HFFc6 (cell line): ENCODE results near the gene LRP1B. TPM values are rescaled to one million over a fixed set of nuclear protein-coding genes. Genes with fewer than 3 reads are reported as not detected.

ENCODE experiments used
- DNase-seq: peaks from one replicate; pipeline ENCODE4 v3.0.0-alpha.2; 2018
- H3K27ac Mint-ChIP-seq: 2 replicates; pipeline ENCODE4 v1.8.0; 2020; ENCODE audit warnings: mild to moderate bottlenecking, mixed read lengths
- H3K27me3 Mint-ChIP-seq: 2 replicates; pipeline ENCODE4 v1.8.0; 2021; ENCODE audit warnings: mild to moderate bottlenecking, moderate library complexity, mixed read lengths; ENCODE audit not compliant: insufficient read depth
- H3K36me3 Mint-ChIP-seq: 2 replicates; pipeline ENCODE4 v1.8.0; 2021; ENCODE audit warnings: low read depth, mixed read lengths
- H3K4me1 Mint-ChIP-seq: 2 replicates; pipeline ENCODE4 v1.8.0; 2020; ENCODE audit warnings: low read depth, mixed read lengths
- H3K4me3 Mint-ChIP-seq: 2 replicates; pipeline ENCODE4 v1.8.0; 2020; ENCODE audit warnings: mild to moderate bottlenecking, moderate library complexity, mixed read lengths
- H3K9me3 Mint-ChIP-seq: 2 replicates; pipeline ENCODE4 v1.8.0; 2020; ENCODE audit warnings: mild to moderate bottlenecking, mixed read lengths
- total RNA-seq, 6 experiments: library from RNA; stranded (reverse); fragmentation: NEBNext Ultra II Directional; extraction: Animal tissue kit (Norgen Biotek cat#: 25700); gene quantifications; 2 replicates in 1 of 6; 3 replicates in 5 of 6; pipeline ENCODE4 v1.2.3, GENCODE V29; 2021
- TF ChIP-seq, protein P1 (sequence below): fragments of 200-600 bp; sonication (generic); IDR thresholded peaks from 2 replicates; pipeline ENCODE4 v1.5.0; 2021; ENCODE audit warnings: antibody characterized with exemption, mild to moderate bottlenecking

LRP1B gene
- total RNA-seq, 6 experiments from 2014 or later = not detected

DNA sequence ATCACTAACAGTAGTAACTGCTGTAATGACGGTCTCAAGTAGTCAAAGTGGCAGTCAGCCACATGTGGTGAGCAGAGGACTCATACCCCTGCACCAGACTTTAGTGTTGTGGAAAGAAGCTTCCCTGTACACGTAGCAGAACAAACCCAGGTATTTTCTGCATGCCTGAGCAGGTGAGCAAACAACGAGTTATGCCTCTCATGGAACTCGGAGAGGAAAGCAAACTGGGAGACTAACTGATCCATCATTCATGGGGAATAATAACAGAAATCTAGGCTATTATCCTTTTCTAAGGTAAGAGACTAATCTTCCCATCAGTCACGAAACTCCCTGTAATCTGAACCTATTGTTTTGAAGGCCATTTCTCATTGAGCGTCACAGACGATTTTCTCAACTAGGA is 1855.4 kb downstream of the LRP1B start:
- TF ChIP-seq, protein P1, sequence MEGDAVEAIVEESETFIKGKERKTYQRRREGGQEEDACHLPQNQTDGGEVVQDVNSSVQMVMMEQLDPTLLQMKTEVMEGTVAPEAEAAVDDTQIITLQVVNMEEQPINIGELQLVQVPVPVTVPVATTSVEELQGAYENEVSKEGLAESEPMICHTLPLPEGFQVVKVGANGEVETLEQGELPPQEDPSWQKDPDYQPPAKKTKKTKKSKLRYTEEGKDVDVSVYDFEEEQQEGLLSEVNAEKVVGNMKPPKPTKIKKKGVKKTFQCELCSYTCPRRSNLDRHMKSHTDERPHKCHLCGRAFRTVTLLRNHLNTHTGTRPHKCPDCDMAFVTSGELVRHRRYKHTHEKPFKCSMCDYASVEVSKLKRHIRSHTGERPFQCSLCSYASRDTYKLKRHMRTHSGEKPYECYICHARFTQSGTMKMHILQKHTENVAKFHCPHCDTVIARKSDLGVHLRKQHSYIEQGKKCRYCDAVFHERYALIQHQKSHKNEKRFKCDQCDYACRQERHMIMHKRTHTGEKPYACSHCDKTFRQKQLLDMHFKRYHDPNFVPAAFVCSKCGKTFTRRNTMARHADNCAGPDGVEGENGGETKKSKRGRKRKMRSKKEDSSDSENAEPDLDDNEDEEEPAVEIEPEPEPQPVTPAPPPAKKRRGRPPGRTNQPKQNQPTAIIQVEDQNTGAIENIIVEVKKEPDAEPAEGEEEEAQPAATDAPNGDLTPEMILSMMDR = no peak
- DNase-seq = no peak
- Mint-ChIP-seq H3K9me3 (peaks cover 18% of the 10 kb centered on the region), H3K4me3 (no peak overlapping the region), H3K36me3 (no peaks in the 10 kb centered on the region), H3K27ac (no peak overlapping the region), H3K27me3 (no peaks in the 10 kb centered on the region), H3K4me1 (no peaks in the 10 kb centered on the region)

DNA sequence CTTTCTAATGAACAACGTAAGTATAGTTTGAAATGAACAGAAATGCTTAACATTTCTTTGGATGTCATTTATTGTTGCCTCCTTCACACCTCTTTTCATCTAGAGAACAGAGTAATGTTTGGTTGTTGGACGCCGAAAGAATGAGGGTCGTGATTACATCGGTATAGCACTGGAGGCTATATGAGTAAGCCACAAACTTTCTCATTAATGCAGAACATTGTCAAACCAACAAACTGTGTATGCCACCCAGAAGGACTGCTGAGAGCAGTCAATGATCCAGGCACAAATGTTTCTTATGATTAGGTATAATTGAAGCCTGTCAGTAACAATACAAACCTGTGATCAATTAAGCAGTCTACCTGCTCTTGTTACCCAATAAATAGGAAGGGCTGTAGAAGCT is 1855.9 kb downstream of the LRP1B start:
- H3K9me3 Mint-ChIP-seq = peaks cover 21% of the 10 kb centered on the region
- H3K4me1 Mint-ChIP-seq = no peaks in the 10 kb centered on the region
- no peak overlapping the region for H3K4me3 Mint-ChIP-seq
- TF ChIP-seq, protein P1 = no peak
- no peak overlapping the region for H3K27ac Mint-ChIP-seq
- no peak for DNase-seq
- H3K27me3 Mint-ChIP-seq = no peaks in the 10 kb centered on the region
- H3K36me3 Mint-ChIP-seq = no peaks in the 10 kb centered on the region

DNA sequence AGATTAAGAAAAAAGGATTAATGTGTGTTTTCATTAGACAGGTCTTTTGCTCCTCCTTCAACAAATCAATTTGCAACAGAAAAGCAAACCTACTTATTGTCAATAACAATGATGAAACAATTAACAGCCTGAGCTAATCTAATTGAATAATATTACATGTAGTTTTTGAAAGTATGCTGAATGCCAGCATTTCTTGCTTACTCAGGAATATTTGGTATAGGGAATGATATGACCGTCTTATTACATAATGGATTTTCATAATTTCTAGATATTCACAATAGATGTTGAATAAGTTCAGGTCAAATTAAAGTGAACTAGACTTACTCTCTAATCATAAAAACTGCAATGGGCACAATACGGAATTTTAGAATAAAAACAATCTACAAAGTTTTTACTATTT is 1856.9 kb downstream of the LRP1B start:
- TF ChIP-seq, protein P1 = no peak
- Mint-ChIP-seq H3K4me3 (no peak overlapping the region), H3K27ac (no peak overlapping the region), H3K9me3 (peaks cover 25% of the 10 kb centered on the region), H3K36me3 (no peaks in the 10 kb centered on the region), H3K4me1 (no peaks in the 10 kb centered on the region), H3K27me3 (no peaks in the 10 kb centered on the region)
- no peak for DNase-seq

DNA sequence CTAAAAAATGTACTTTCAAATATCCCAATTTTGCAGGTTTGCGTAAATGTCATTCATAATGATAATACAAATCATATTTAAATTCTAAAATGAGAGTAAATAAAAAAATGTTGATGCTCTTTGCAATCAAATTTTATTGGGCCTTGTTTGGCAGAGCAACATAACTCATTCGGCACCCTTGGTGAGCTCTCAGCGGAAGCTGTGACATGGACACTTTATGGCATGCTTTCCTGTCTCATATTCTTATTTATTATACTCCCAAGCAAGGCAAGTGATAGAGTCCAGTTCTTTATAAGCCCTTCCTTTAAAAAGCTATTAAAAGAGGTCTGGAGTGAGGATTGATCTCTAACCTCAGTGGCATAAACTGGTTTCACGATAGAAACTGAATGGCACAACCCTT is 1857.4 kb downstream of the LRP1B start:
- H3K9me3 Mint-ChIP-seq = peaks cover 27% of the 10 kb centered on the region
- no peaks in the 10 kb centered on the region for H3K36me3 Mint-ChIP-seq
- no peak overlapping the region for H3K4me3 Mint-ChIP-seq
- no peak for DNase-seq
- no peak overlapping the region for H3K27ac Mint-ChIP-seq
- TF ChIP-seq, protein P1 = no peak
- H3K27me3 Mint-ChIP-seq = no peaks in the 10 kb centered on the region
- H3K4me1 Mint-ChIP-seq = no peaks in the 10 kb centered on the region

DNA sequence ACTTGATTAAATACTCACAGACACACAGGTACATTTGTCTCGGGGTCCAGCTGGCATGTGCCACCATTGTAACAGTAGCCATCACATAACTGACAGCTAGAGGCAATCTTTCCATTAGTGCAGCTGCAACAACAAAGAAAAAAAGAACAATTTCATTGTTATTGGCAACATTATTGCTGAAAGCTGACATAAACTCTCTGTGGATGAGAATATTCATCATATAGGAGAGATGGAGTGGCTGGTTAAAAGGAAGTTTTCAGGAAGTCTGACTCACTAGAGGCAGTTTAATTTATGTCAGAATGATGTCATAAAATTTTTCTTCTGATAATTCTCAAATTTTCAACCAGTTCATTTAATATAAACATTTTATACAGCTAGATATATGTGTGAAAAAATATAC is 1860.6 kb downstream of the LRP1B start:
- DNase-seq = no peak
- no peaks in the 10 kb centered on the region for H3K36me3 Mint-ChIP-seq
- H3K9me3 Mint-ChIP-seq = peaks cover 36% of the 10 kb centered on the region
- H3K4me1 Mint-ChIP-seq = no peaks in the 10 kb centered on the region
- no peaks in the 10 kb centered on the region for H3K27me3 Mint-ChIP-seq
- no peak overlapping the region for H3K4me3 Mint-ChIP-seq
- TF ChIP-seq, protein P1 = no peak
- no peak overlapping the region for H3K27ac Mint-ChIP-seq

DNA sequence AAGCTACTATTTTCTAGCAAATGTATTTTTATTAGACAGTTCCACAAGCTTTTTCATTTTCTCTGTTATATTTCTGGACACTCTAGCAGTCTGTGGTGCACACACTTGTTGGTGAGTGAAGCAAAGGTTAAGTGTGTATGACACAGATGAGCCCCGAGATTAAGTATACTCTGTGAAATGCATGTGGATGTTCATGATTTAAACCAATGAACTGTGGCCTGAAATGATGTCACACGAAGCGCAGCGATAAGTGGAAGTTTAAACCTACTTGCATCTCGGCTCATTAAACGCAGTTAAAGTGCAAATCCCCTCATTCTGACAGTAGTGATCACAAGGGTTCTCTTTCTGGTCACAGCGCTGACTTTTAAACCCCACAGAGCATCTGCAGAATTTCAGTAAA is 1861.8 kb downstream of the LRP1B start:
- Mint-ChIP-seq H3K27ac (no peak overlapping the region), H3K4me1 (no peaks in the 10 kb centered on the region), H3K9me3 (peaks cover 46% of the 10 kb centered on the region), H3K4me3 (no peak overlapping the region), H3K36me3 (no peaks in the 10 kb centered on the region), H3K27me3 (no peaks in the 10 kb centered on the region)
- no peak for DNase-seq
- TF ChIP-seq, protein P1 = no peak
